Measurements from ENCODE around the gene CYTH4.

CYTH4 gene

DNA sequence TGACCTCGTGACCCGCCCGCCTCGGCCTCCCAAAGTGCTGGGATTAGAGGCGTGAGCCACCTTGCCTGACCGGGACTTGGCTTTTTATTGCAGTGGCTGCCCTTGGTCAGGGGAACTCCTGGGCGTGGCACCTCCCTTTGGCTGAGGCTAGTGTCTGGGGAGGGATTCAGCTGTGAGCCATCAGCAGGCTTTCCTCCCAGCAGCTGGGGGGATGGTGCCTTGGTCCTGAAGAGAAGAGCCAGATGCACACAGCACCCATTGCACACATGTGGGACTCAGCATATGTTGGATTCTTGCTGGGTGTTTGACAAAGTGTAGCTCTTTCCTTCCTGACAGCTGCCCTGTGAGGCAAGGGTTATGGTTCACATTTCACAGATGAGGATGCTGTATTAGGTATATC, 8.4 kb downstream of the CYTH4 start:
- no peak for DNase-seq (ENCODE audit: low read depth in 3 of 3)

DNA sequence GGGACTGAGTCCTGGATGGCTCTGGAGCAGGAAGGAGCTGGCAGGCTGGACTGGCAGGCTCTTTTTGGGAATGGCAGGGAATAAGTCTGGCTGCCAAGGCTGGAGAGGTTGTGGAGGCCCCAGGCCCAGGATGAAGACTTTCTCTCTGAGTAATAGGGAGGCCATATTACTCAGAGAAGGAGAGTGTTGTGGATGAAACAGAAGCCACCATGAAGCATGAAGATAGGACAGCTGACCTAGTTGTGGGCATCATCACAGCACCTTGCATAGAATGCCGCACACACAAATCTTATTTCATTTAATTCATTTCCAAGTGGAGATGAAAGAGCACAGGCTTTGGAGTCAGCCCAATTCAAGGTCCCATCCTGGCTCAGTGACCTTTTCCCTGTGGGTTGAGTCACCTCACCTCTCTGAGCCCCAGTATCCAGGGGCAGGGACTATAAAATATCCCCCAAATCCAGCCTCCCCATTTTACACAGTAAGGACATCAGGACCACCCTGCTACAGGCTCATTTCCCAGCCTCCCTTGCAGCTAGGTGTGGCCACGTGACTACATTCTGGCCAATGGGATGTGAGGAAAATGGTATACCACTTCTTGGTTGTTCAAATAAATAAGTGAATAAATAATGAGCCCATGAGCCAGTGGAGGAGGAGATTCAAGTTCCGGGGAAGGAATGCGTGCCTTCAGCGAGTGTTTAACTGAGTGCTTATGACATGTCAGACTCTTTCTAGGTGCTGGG, 9.4 kb downstream of the CYTH4 start:
- no peak for DNase-seq (ENCODE audit: low read depth in 3 of 3)

DNA sequence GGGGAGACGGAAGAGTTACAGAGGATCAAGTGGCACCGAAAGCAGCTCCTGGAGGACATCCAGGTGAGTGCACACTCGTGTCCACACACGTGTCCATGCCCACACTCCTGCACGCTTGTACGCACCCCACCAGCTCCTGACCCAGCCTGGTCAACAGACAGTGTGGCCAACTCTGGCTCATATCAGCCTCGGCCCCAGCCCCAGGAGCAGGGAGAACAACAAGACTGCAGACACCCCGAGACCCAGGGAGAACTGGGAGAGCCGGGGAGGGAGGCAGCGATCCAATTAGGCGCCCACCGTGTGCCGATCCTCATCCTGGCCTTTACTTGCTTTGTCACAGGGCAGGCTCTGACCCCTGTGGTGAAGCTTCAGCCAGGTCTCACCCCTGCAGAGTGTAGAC, 10.3 kb downstream of the CYTH4 start:
- DNase-seq (ENCODE audit: low read depth in 3 of 3): no peak

DNA sequence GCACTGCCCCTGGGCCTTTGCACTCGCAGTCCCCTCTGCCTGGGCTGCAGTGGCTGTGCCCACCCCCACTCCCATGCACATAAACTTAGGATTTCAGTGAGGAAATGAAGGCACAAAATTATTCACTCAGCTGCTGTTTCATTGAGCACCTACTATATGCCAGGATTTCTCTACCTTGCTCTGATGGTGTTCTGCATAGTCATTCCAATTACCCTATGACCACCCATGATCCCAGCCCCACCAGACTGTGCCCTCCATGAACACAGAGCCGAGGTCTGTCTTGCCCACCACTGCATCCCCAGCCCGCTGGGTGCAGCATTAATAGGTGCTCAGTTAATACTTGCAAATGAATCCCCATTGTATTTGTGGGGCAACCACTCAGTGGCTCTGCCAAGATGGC, 10.9 kb downstream of the CYTH4 start:
- DNase-seq (ENCODE audit: low read depth in 3 of 3): no peak

DNA sequence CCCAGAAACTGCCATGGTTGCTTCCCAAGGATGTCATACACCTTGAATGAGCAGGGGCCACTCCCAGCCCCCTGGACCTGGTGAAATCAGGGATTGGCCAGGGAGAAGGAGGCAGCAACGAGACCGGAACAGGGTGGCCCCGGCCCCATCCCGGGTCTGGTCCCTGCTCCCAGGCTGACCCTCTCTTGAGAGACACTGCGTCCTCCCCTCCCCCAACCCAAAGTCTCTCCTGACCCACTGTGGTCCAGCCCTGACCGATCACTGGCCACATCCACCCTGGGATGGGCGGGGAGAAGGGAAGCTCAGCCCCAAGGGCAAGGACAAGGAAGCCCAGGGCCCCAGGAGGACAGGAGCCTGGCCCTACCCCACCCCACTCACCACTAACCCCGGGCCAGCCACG, 12.4 kb downstream of the CYTH4 start:
- DNase-seq (ENCODE audit: low read depth in 3 of 3): no peak

DNA sequence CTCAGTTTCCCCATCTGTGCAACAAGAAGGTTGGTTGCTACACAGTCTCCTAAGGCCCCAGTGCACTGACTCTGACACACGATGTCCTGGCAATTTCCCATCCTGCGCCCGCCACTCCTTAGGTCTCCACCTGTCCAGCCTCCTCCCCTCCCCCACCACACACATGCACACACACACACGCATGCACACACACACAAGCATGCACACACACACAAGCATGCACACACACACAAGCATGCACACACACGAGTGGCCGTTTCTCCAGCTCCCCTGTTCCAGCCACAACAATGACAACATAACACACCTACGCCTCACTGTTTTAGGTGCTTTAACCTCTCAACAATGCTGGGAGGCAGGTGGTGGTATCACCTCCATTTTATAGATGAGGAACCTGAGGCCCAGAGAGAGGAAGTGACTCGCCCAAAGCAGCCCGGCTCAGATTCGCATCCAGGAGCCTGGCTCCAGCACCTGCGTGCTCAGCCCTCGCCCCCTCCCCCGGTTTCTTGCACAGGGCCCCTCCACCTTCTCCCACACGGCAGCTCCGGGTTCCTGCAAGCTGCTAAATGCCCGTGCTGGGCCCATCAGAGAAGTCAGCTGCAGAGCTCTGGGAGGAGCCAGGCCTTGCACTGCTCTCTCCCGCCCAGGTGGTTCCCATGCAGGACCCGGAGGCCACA, 13.0 kb downstream of the CYTH4 start:
- no peak for DNase-seq (ENCODE audit: low read depth in 3 of 3)

DNA sequence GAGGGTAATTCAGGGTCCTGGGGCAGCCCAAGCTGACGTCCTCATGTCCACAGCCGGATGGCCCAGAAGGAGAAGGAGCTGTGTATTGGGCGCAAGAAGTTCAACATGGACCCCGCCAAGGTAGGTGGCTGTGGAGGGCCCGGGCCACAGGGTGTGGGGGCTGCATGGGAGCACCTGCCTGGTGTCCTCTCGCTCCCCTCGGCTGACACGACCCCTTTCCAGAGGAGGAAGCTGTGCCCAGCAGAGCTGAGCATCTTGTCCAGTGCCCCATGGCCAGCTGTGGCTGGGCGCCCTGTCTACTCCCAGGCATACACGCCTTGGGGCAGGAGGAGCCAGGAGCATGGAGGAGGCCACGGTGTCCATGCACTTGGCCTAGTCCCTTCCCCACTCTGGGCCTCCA, 13.6 kb downstream of the CYTH4 start:
- DNase-seq (ENCODE audit: low read depth in 3 of 3): no peak

DNA sequence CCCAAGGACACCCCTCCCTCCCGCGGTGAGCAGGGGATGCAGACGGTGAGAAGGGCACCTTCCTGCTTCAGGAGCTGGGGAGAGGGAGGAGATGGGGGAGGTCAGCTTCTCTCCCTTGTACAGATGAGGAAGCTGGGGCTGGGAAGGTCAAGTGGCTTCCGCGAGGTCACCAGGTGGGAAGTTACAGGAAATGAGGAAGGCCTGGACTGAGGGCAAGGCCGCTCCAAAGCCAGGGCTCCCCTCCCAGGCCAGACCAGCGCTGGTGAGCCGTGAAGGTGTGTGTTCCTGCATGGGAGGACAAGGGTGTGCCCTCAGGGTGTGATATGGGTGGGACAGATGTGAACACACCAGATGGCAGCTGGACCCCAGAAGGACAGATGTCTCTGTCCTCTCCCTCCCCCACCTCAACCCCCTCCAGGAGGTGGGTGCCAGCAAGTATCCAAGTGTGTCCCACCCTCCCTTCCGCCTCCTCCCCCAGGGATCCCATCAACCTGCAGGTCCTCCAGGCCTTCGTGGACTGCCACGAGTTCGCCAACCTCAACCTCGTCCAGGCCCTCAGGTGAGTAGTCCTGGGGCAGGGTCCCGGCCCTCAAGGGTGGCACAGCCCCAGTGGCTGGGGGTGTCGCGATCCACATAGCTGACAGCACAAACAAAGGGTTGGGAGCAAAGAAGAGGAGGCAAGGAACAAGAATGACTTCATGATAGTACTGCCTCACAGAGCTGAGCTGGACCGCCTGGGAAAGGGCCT, 16.6 kb downstream of the CYTH4 start:
- DNase-seq (ENCODE audit: low read depth in 3 of 3): no peak

DNA sequence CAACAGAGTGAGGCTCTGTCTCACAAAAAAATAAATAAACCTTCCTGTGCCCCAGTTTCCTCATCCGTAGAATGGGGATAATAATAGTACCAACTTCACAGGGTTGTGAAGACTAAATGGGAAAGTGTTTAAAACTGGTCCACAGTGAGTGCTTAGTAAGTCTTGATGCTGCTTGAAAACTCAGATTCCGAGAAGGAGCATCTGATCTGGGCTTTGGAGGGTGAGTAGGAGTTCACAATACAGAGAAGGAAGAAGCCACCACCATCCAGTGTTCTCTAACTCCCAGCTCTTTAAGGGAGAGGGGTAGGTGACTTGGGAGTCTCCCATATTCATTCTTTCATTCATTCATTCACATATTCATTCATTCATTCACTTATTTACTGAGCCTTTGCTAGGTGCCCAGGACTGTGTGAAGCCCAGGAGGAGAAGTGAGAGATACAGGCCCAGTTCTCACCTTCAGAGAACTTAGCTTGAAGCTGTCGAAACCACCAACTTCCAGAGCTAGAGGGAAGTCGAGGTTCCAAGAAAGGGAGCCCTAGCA, 17.7 kb downstream of the CYTH4 start:
- no peak for DNase-seq (ENCODE audit: low read depth in 3 of 3)

DNA sequence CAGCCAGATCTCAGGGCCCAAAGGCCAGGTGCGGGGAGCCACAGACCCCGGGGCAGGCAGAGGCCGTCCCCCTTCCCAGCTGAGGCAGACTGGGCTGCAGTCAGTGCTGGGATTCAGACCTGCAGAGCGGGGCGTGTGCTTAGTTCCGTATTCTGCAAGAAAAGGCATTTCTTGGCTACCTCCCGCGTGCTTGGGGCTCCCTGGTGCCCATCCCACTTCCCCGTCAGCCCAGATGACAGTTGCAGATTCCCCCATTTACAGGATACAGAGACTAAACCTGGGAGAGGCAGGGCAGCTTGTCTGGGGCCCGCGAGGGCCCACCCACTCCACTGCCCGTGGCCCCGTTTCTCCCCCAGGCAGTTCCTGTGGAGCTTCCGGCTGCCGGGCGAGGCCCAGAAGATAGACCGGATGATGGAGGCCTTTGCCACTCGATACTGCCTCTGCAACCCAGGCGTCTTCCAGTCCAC, 18.3 kb downstream of the CYTH4 start:
- DNase-seq (ENCODE audit: low read depth in 3 of 3): no peak

DNA sequence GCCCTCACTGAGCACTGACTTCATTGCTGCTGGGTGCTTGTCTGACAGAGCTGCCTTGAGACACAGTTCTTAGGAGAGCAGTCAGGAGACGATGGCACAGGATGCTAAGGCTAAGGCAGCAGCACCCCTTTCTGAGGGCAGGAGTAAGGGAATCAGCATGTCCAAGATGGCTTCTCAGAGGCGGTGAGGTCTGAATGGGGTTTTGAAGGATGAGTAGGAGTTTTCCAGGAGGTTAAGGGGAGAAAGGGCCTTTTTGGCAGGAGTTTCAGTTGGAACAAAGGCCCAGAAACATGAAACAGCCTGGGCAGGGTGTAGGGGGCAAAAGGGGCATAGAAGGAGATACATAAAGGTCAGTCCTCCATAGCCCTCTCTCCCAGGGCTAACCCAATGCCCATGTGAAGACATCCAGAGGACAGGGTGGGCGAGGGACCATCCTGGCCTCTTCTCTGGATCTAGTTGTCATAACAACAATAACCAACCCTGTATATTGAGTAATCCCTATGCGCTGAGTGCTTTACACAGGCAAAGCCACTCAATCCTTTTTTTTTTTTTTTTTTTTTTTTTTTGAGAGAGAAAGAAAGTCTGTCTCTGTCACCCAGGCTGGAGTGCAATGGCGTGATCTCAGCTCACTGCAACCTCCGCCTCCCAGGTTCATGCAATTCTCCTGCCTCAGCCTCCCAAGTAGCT, 19.0 kb downstream of the CYTH4 start:
- no peak for DNase-seq (ENCODE audit: low read depth in 3 of 3)

DNA sequence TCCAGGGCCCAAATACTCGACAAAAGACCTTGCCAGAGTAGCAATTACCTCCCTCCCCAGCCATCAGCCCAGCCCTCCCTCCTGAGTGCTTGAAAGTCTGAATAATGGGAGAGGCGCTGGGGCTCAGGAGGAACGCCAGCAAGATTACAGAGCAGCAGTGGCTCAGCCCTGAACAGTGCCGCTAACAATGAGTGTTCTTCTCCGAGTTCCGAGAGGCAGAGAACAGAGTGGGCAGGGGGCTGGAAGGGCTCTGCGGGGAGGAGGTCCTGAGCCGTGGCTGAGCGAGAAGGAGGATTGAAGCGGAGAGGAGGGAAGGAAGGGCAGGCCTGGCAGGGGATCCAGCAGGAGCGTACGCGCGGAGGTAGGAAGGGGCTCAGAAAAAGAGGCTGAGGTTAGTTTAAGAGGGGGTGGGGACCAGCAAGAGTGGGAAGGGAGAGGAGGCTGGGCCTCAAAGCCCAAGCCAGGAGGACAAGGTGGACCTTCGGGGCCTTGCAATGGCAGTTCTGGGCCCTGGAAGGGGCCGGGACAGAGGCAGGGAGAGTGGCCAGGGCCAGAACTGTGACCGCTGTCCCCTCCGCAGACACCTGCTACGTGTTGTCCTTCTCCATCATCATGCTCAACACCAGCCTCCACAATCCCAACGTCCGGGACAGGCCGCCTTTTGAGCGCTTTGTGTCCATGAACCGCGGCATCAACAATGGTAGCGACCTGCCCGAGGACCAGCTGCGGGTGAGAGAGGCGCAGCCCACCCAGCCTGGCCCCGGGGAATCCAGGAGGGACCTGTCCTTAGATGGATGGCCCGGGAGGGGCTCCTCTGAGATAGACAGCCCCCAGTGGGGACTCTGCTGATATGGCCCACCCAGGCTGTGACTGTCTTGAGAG, 20.6 kb downstream of the CYTH4 start:
- no peak for DNase-seq (ENCODE audit: low read depth in 3 of 3)

DNA sequence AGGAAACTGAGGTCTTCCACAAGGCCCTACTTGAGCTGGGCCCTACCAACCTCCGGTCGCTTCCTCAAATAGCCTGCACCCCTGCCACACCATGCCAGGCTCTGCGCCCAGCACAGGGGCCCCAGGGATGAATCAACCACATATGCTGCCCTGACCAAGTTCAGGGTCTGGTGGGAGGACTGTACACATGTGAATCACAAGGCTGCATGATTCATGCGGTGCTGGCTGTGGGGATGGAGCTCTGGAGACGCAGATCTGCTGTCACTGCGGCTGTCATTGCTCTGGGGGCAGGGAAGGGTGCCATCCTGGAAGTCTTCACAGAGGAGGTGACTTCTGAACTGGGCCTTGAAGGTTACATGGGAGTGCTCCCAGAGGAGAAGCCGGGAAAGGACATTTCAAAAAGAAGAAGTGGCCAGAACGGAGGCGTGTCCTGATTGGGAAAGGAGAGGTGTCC, 21.5 kb downstream of the CYTH4 start:
- DNase-seq (ENCODE audit: low read depth in 3 of 3): peak; percentile 57 to 76 (median 59)

DNA sequence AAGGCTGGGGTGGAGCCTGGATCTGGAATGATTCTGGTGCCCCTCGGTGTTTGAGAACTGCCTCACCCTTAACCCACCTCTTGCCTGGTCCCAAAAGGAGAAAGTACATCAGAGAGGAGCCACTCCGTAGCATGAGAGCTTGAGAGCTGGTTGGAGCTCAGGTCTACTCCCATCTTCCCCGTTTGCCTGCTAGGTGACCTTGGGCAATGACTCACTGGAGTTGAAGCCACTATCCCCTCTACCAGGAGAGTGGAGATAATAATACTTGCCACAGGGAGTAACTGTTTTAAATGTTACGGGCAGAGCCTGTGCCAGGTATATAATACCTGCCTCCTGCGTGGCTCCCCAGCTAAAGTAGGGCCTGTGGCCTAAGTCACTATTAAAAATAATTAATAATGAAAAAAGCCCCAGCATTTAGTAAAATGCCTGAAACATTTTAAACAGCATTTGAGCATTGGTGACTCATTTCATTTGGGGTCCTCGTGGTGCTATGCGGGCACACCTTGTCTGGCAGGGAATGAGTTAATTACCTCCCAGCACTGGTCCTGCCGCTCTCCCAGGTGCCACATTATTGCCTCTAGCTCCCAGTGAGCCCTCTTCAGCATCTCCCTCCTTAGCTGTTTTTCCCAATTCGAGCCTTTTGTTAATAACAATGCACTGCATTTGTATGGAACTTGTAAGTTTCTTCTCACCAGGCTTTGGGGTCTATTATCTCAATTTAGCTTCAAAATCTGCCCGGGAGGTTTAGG, 22.5 kb downstream of the CYTH4 start:
- no peak for DNase-seq (ENCODE audit: low read depth in 3 of 3)

DNA sequence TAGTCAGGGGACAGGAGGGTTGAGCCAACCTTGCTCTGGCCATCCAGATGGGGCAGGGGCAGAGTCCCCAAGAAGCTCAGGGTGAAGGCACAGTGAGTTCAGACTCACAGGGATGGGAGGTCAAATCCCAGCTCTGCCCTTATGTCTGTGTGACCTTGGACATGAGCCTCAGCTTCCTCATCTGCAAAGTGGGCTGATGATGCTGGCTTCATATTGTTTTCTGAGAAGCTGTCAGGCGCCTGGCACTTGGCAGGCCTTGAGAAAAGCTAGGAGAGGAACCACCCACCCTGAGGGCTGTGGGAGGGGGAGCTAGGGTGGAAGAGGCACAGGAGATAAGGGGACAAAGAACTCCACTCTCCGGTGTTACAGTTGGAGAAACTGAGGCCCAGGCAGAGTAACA, 23.6 kb downstream of the CYTH4 start:
- DNase-seq (ENCODE audit: low read depth in 3 of 3): no peak

DNA sequence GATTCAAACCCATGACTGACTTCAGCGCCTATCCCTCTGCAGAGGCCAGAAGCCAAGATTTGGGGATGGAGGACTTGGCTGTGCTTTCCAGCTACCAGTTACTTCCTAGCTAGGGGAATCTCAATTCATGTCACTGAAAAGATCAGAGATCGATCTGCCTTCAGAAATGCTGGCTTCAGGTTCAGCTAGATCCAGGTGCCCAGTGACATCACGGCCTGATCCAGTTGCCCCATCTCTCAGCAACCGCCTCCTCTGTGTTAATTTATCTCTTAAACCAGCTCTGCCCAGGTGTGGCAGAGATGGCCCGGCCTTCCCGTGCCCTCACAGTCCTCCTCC, 24.2 kb downstream of the CYTH4 start:
- no peak for DNase-seq (ENCODE audit: low read depth in 3 of 3)

DNA sequence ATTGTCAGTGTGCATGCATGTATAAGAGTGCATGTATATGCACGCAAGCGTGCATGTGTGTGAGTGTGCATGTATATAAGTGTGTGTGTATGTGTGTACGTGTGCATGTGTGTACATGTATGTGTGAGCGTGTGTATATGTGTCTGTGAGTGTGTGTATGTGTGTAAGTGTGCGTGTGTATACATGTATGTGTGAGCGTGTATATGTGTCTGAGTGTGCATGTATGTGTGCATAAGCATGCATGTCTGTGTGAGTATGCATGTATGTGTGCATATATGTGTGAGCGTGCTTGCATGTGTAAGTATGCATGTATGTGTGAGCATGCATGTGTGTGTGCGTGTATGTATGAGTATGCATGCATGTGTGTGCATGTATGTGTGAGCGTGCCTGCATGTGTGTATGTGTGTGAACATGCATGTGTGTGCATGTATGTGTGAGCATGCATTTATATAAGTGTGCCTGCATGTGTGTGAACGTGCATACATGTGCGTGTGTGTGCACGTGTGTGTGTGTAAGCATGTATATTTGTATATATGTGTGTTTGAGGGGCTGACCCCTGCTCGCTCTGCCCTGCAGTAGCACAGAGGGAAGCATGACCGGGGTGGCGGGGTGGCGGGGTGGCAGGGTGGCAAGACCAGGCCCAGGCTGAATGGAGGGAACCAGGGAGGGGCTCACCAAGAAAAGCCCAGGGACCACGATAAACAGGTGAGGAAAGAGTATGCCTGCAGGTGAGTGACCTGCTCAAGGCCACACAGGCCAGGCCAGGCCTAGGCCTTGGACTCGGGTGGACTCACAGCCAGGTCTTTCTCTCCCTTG, 26.3 kb downstream of the CYTH4 start:
- no peak for DNase-seq (ENCODE audit: low read depth in 3 of 3)

DNA sequence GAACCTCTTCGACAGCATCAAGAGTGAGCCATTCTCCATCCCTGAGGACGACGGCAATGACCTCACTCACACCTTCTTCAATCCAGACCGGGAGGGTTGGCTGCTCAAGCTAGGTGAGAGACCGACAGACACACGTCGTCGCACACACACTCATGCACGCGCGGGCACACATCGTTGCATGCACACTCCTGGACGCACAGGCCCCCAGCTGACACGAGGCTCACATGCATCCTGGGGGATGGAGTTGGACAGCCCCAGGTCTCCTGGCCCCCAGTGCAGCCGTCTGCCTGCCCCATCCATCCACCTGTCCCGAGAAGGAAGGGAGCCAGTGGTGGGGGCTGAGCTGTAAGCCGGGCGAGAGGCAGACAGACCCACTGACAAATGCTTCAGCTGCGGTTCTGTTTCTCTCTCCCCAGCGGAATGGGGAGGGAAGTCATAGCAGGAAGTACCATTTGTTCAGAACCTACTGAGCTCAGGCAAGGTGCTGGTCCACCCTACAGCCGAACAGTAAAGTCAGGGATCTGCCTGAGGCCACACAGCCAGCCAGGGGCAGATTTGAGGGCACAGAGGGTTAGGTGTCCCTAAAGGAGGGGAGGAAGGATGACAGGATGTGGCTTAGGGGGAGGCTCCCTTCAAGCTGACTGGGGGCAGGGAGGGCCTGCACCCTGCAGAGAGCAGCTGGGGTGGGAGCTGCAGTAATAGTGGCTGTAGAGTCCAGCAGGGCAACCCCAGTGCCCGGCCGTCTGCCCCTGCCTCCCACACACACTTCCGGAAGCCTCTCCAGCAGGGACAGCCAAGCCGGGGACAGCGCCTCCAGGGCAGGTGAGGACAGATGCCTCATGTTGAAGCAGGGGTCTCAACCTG, 27.1 kb downstream of the CYTH4 start:
- no peak for DNase-seq (ENCODE audit: low read depth in 3 of 3)

Data from stimulated activated CD4-positive, alpha-beta T cell treated with anti-CD3 and anti-CD28 coated beads, TNF-alpha, amount 100 ng/mL, for 24 hours (primary cell).